Stimulated activated CD4-positive, alpha-beta T cell treated with anti-CD3 and anti-CD28 coated beads, Interleukin-12 subunit alpha, Interleukin-12 subunit beta, amount 100 ng/mL, for 24 hours (primary cell): ENCODE results near the gene TMEM8B.
"Not testable (repeated sequence)": the region's sequence is repeated elsewhere in the genome, so short reads cannot be mapped to it uniquely, and the experiment has no call there.

ENCODE experiments used
- DNase-seq, 2 experiments: peaks; one replicate each; pipeline ENCODE4 v3.0.0-alpha.2; 2020; ENCODE audit warnings: low read depth in 2 of 2

The TMEM8B gene

GRCh38 chr9:35864695-35865255, 35.7 kb downstream of the TMEM8B start:
- no peak for DNase-seq

DNA sequence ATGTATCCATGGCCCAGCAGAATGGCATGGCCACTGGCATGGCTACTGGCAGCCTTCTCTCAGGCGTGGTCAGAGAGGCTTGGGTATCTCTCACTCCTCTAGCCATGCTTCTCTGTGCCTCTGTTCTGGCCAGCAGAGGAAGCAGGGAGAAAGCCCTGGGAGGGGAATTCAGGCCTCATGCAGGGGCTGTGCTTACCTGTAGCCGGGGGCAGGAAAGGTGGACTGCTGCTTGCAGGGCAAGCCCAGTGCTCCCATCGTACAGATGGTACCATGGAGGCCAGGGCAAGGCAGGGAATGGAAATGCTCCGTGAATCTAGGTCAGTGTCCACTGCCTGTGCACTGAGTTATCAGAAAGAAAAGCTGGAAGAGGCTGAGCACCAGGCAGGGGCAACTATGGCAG, 38.5 kb downstream of the TMEM8B start:
- no peak for DNase-seq

DNA sequence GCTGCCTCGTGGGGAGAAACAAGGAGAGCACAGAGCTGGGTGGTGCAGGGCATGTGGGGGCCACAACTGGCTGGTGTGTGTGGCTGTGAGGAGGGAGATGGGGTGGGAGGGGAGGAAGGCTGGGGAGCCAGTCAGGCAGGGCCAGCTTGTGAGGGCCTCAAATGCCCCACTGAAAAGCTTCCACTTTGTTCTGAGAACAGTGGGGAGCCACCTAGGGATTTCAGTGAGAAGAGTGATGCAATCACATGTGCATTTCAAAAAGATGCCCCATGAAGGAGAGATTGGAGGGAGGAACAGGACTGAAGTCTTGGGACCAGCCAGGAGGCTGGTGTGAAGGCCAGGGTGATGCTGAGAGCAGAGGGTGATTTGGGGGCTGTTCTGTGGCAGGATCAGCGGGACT, 39.9 kb downstream of the TMEM8B start:
- no peak for DNase-seq

DNA sequence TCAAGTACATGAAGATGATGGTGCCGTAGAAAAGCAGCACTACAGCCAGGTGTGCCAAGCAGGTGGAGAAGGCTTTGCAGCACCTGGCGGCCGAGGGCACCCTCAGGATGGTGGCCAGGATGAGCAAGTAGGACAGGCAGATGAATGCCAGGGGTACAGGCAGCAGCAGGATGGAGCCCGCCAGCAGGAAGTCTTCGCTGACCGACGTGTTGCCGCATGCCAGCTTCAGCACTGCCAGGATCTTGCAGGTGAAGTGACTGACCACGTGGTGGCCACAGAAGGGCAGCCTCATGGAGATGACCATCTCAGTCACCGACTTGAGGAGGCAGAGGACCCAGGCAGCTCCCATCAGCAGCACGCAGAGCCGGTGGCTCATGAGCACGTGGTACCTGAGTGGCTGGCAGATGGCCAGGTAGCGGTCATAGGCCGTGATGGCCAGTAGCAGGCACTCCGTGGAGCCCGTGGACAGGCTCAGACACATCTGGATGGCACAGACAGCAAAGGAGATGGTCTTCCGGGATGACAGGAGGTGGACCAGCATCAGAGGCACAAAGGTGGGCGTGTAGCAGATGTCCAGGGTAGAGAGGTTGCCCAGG, 40.7 kb downstream of the TMEM8B start:
- no peak for DNase-seq

GRCh38 chr9:35870351-35870923, 41.4 kb downstream of the TMEM8B start, which contains the start of gene OR13J1:
OR13J1 (minus strand) TSS chr9:35870401; CDS start chr9:35870401, 0 bp downstream.
- no peak for DNase-seq

- no peak for DNase-seq
These were observed 42.5 kb downstream of the TMEM8B start for GRCh38 chr9:35871545-35871944.

DNA sequence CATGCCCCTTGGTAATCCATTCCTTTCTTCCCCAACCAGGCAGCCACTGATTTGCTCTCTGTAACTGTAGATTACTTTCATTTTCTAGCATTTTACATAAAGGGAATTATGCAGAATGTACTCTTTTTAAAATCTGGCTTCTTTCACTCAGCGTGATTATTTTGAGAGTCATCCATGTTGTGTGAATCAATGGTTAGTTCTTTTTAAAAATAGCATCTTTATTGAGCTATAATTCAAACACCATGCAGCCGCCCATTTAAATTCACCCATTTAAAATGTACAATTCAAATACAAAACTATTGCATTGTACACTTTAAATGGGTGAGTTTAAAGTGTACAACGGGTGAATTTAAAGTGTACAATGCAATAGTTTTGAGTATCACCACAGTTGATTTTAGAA, 43.5 kb downstream of the TMEM8B start:
- DNase-seq, result no peak

DNA sequence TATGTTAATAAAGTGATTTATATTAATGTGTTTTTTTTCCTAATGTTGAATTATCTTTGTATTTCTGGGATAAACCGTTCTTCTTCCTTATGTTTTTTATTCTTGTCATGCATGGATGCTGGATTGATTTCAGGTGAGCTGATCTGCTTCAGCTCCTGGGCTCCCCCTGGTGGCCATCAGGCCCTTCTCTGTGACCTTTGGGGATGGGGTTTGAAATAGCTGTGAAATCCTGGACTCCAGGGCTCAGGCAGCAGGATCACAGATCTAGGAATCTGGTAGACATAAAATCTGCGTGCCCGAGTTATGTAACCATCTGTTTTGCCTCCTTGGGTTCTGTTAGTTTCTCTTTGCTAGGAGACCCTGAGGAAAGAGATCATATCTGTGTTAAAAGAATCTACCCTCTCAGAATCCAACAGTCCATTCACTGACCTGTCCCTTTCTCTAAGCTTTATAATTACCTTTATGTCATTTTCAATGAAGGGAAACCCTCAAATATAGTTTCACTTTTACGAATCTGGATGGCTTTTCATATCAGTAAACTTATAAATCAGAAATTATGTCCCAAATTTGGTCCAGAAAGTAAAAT, 53.3 kb downstream of the TMEM8B start:
- DNase-seq, result peak; percentile 47 to 80

DNA sequence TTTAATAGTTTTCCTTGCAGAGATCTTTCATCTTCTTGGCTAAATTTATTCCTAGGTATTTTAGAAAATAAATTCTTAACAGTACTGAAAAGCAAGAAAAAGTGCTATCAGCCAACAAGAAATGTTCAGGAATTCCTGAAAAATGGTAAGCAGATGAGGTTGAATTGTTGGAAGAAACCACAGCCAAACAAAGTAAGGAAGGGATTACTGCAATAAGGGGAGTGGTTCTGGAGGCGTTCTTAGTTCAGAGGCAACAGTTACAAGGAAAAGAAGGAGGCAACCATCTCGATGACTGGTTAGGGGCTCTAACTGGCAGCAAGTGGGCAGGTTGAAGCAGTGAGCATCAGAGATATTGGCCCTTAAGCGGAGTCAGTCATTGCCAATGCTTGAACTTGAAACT, 54.0 kb downstream of the TMEM8B start:
- DNase-seq, result no peak

GRCh38 chr9:35884908-35885307, 55.9 kb downstream of the TMEM8B start:
- DNase-seq, result not testable (repeated sequence)

DNA sequence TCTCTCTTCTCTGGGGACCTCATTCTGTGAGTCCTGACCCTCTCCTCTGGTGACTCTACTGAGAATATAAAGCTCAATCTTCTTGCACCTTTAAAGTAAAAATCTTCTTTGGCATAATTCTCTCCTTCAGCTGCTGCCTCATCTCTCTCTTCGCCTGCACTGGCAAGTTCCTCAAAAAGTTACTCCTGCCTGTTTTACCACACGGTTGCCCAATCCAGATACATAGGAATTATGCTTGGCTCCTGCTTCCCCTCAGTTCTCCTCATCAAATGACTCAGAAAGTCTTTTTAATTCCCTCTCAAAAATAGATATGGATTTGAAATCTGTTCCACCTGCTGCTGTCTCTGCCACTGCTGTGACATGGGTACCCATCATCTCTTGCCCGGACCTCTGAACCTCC, 62.6 kb downstream of the TMEM8B start:
- DNase-seq, result no peak

GRCh38 chr9:35892051-35892450, 63.0 kb downstream of the TMEM8B start:
- no peak for DNase-seq

DNA sequence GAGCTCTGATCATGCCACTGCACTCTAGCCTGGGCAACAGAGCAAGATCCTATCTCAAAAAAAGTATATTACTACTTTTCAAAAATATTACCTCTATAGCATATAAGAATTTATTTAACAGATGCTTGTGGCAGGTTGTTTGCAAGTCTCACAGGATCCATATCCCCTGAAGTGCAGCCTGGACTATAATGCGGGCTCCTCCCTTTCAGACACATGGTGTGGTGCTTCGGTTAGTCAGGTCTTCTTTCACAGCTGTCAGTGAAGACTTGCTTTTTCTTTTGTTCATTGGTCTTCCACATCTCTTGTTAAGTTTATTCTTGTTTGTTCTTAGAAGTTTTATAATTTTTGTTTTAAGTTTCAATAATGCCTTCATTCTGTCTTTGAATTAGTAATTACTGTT, 67.5 kb downstream of the TMEM8B start:
- DNase-seq, result no peak

DNA sequence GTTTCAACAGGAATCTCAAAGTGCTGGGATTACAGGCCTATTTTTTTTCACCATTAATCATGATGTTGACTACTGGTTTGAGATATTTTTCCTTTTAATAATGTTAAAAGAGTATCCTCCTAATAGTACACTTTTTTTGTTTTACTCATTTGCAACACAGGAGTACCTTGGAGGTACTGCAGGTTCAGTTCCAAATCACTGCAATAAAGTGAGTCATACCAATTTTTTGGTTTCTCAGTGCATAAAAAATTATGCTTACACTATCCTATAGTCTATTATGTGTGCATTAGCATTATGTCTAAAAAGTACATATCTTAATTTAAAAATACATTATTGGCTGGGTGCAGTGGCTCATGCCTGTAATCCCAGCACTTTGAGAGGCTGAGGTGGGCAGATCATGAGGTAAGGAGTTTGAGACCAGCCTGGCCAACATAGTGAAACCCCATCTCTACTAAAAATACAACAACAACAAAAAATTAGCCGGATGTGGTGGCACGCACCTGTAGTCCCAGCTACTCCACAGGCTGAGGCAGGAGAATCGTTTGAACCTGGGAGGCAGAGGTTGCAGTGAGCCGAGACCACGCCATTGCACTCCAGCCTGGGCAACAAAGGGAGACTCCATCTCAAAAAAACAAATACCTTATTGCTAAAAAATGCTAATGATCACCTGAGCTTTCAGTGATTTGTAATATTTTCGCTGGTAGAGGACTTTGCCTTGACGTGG, 68.5 kb downstream of the TMEM8B start:
- DNase-seq, result not testable (repeated sequence)

- DNase-seq, result no peak
These were observed 69.3 kb downstream of the TMEM8B start for GRCh38 chr9:35898337-35898736.

- DNase-seq, result no peak
These were observed 70.0 kb downstream of the TMEM8B start for GRCh38 chr9:35899021-35899420.

GRCh38 chr9:35903049-35903448, 74.0 kb downstream of the TMEM8B start:
- no peak for DNase-seq

GRCh38 chr9:35904338-35904737, 75.3 kb downstream of the TMEM8B start:
- DNase-seq, result no peak

DNA sequence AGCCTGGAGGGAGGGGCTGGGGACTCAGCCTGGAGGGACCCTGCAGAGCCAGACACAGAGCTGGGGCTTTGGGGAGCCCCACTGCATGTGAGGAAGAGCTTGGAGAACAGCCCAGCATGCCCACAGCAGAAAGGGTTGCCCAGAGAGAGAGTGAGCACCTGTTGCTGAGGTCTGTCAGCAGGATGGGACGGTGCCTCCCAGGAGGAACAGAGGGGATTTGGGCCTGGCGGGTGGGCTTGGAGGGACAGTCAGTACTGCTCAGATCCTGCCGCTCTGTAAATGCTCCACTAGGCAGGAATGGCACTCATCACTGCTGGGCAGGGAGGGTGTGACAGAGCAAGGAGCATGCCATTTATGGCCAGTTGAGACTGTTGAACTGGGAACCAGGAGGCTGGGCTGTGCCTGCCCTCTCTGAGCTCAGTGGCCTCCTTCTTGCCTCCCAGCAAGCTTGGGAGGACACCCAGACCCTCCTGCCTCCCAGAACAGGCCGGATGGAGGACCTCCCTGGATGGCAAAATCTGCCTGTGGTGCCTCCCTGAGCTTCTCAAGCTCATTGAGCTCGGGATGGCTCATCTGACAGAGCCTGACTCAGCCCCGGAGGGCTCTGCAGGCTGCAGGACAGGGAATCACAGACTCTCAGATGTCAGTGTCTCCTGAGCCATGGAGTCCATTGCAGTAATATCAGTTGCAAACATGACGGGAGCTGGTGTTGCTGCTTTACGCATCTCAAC, 76.2 kb downstream of the TMEM8B start:
- DNase-seq, result no peak

- no peak for DNase-seq
These were observed 77.1 kb downstream of the TMEM8B start, which contains the start of gene HRCT1 for GRCh38 chr9:35905912-35906679. HRCT1 (plus strand) TSS chr9:35906202; CDS start chr9:35906288, 86 bp downstream.
